ENCODE data around the gene ACTMAP. TPM values are rescaled to one million over a fixed set of nuclear protein-coding genes. Genes with fewer than 3 reads are reported as not detected.
A peak's percentile ranks its signal among the peaks of the same experiment; 100 is the strongest.

The ACTMAP gene
- polyA plus RNA-seq, 4 donors = 12.1 to 27.5 (median 18.0) TPM

- Histone ChIP-seq H3K27ac (ENCODE audit: low read depth in 1 of 3, low read length in 2 of 3) (peak overlapping the region; percentile 98 to 99 (median 99)), H3K4me1 (ENCODE audit: control insufficient read depth in 3 of 3, insufficient read depth in 2 of 3, low read depth in 1 of 3, low read length in 2 of 3) (peaks cover 0 to 46% (median 8%) of the 10 kb centered on the region in 3 donors), H3K27me3 (ENCODE audit: control insufficient read depth in 3 of 3, insufficient read depth in 3 of 3, low read length in 3 of 3) (no peaks in the 10 kb centered on the region), H3K36me3 (ENCODE audit: control insufficient read depth in 3 of 3, insufficient read depth in 2 of 3, low read depth in 1 of 3, low read length in 3 of 3) (peaks cover 0 to 35% (median under 1%) of the 10 kb centered on the region in 3 donors), H3K4me3 (ENCODE audit: low read depth in 1 of 3, low read length in 3 of 3) (peak overlapping the region; percentile 88 to 93 (median 88)), H3K9me3 (ENCODE audit: control insufficient read depth in 2 of 2, insufficient read depth in 1 of 2, low read depth in 1 of 2, low read length in 1 of 2) (no peaks in the 10 kb centered on the region)
- 13 to 40% (median 33%) methylated on average over 20 of the region's 20 CpGs for WGBS, 3 donors
- FAIRE-seq (no peak), DNase-seq (peak; percentile 40 to 64)
These were observed 32.1 kb downstream of the ACTMAP start for GRCh38 chr19:40717880-40718773.

- DNase-seq (peak in 1 of 2 donors; percentile 55), FAIRE-seq (no peak)
- H3K27ac ChIP-seq (ENCODE audit: low read depth in 1 of 3, low read length in 2 of 3) = peak overlapping the region; percentile 98 to 99 (median 99)
- peaks cover 0 to 34% (median 0%) of the 10 kb centered on the region in 3 donors for H3K36me3 ChIP-seq (ENCODE audit: control insufficient read depth in 3 of 3, insufficient read depth in 2 of 3, low read depth in 1 of 3, low read length in 3 of 3)
- peaks cover 0 to 45% (median 7%) of the 10 kb centered on the region in 3 donors for H3K4me1 ChIP-seq (ENCODE audit: control insufficient read depth in 3 of 3, insufficient read depth in 2 of 3, low read depth in 1 of 3, low read length in 2 of 3)
- H3K27me3 ChIP-seq (ENCODE audit: control insufficient read depth in 3 of 3, insufficient read depth in 3 of 3, low read length in 3 of 3) = no peaks in the 10 kb centered on the region
- peak overlapping the region; percentile 88 to 93 (median 88) for H3K4me3 ChIP-seq (ENCODE audit: low read depth in 1 of 3, low read length in 3 of 3)
- H3K9me3 ChIP-seq (ENCODE audit: control insufficient read depth in 2 of 2, insufficient read depth in 1 of 2, low read depth in 1 of 2, low read length in 1 of 2) = no peaks in the 10 kb centered on the region
- WGBS, 3 donors = 1 to 2% (median 2%) methylated on average over 20 of the region's 20 CpGs
These were observed 32.9 kb downstream of the ACTMAP start for GRCh38 chr19:40717325-40717879.

- peaks cover 0 to 33% (median 0%) of the 10 kb centered on the region in 3 donors for H3K36me3 ChIP-seq (ENCODE audit: control insufficient read depth in 3 of 3, insufficient read depth in 2 of 3, low read depth in 1 of 3, low read length in 3 of 3)
- peak within 1 kb of the TSS; percentile 88 to 93 (median 88) for H3K4me3 ChIP-seq (ENCODE audit: low read depth in 1 of 3, low read length in 3 of 3)
- WGBS, 3 donors = 0% methylated on average over 29 to 76 of the region's 76 CpGs
- H3K9me3 ChIP-seq (ENCODE audit: control insufficient read depth in 2 of 2, insufficient read depth in 1 of 2, low read depth in 1 of 2, low read length in 1 of 2) = no peaks in the 10 kb centered on the region
- FAIRE-seq (no peak), DNase-seq (peak; percentile 99 to 100)
- H3K27me3 ChIP-seq (ENCODE audit: control insufficient read depth in 3 of 3, insufficient read depth in 3 of 3, low read length in 3 of 3) = no peaks in the 10 kb centered on the region
- H3K27ac ChIP-seq (ENCODE audit: low read depth in 1 of 3, low read length in 2 of 3) = peak within 1 kb of the TSS; percentile 98 to 99 (median 99)
- peaks cover 0 to 39% (median 2%) of the 10 kb centered on the region in 3 donors for H3K4me1 ChIP-seq (ENCODE audit: control insufficient read depth in 3 of 3, insufficient read depth in 2 of 3, low read depth in 1 of 3, low read length in 2 of 3)
These were observed 33.6 kb downstream of the ACTMAP start, which contains the start of the genes COQ8B and ITPKC for GRCh38 chr19:40716482-40717324. Gene COQ8B, minus strand, starts transcription at chr19:40716886. Its CDS starts 2,254 bp downstream, at chr19:40714632. Gene ITPKC, plus strand, starts transcription at chr19:40717112. Its CDS starts 24 bp downstream, at chr19:40717136.

- H3K36me3 ChIP-seq (ENCODE audit: control insufficient read depth in 3 of 3, insufficient read depth in 2 of 3, low read depth in 1 of 3, low read length in 3 of 3) = peaks cover 0 to 31% (median 0%) of the 10 kb centered on the region in 3 donors
- peak overlapping the region; percentile 92 to 99 (median 99) for H3K27ac ChIP-seq (ENCODE audit: low read depth in 1 of 3, low read length in 2 of 3)
- H3K4me1 ChIP-seq (ENCODE audit: control insufficient read depth in 3 of 3, insufficient read depth in 2 of 3, low read depth in 1 of 3, low read length in 2 of 3) = peaks cover 0 to 36% (median 2%) of the 10 kb centered on the region in 3 donors
- peak overlapping the region; percentile 88 to 93 (median 88) for H3K4me3 ChIP-seq (ENCODE audit: low read depth in 1 of 3, low read length in 3 of 3)
- H3K27me3 ChIP-seq (ENCODE audit: control insufficient read depth in 3 of 3, insufficient read depth in 3 of 3, low read length in 3 of 3) = no peaks in the 10 kb centered on the region
- H3K9me3 ChIP-seq (ENCODE audit: control insufficient read depth in 2 of 2, insufficient read depth in 1 of 2, low read depth in 1 of 2, low read length in 1 of 2) = no peaks in the 10 kb centered on the region
- FAIRE-seq = no peak
- WGBS, 3 donors = 3 to 4% (median 3%) methylated on average over 8 of the region's 8 CpGs
- no peak for DNase-seq
These were observed 34.2 kb downstream of the ACTMAP start for GRCh38 chr19:40716031-40716481.

- Histone ChIP-seq H3K27me3 (ENCODE audit: control insufficient read depth in 3 of 3, insufficient read depth in 3 of 3, low read length in 3 of 3) (no peaks in the 10 kb centered on the region), H3K27ac (ENCODE audit: low read depth in 1 of 3, low read length in 2 of 3) (peak overlapping the region; percentile 92 to 99 (median 99)), H3K4me3 (ENCODE audit: low read depth in 1 of 3, low read length in 3 of 3) (peak overlapping the region; percentile 42 to 59 (median 57)), H3K4me1 (ENCODE audit: control insufficient read depth in 3 of 3, insufficient read depth in 2 of 3, low read depth in 1 of 3, low read length in 2 of 3) (peaks cover 0 to 26% (median 2%) of the 10 kb centered on the region in 3 donors), H3K9me3 (ENCODE audit: control insufficient read depth in 2 of 2, insufficient read depth in 1 of 2, low read depth in 1 of 2, low read length in 1 of 2) (no peaks in the 10 kb centered on the region), H3K36me3 (ENCODE audit: control insufficient read depth in 3 of 3, insufficient read depth in 2 of 3, low read depth in 1 of 3, low read length in 3 of 3) (peaks cover 0 to 34% (median under 1%) of the 10 kb centered on the region in 3 donors)
- FAIRE-seq = no peak
- 3 to 5% (median 3%) methylated on average over 23 to 31 of the region's 31 CpGs for WGBS, 3 donors
- DNase-seq = peak; percentile 95 to 97
These were observed 35.6 kb downstream of the ACTMAP start for GRCh38 chr19:40714441-40715299.

GRCh38 chr19:40713939-40714338 lies 36.3 kb downstream of the ACTMAP start:
- WGBS, 3 donors = 76 to 83% (median 81%) methylated on average over 11 of the region's 11 CpGs
- Histone ChIP-seq H3K36me3 (ENCODE audit: control insufficient read depth in 3 of 3, insufficient read depth in 2 of 3, low read depth in 1 of 3, low read length in 3 of 3) (peaks cover 0 to 34% (median 2%) of the 10 kb centered on the region in 3 donors), H3K4me1 (ENCODE audit: control insufficient read depth in 3 of 3, insufficient read depth in 2 of 3, low read depth in 1 of 3, low read length in 2 of 3) (peaks cover 0 to 20% (median 2%) of the 10 kb centered on the region in 3 donors), H3K4me3 (ENCODE audit: low read depth in 1 of 3, low read length in 3 of 3) (peak overlapping the region in 1 of 3 donors; percentile 57), H3K9me3 (ENCODE audit: control insufficient read depth in 2 of 2, insufficient read depth in 1 of 2, low read depth in 1 of 2, low read length in 1 of 2) (no peaks in the 10 kb centered on the region), H3K27me3 (ENCODE audit: control insufficient read depth in 3 of 3, insufficient read depth in 3 of 3, low read length in 3 of 3) (no peaks in the 10 kb centered on the region), H3K27ac (ENCODE audit: low read depth in 1 of 3, low read length in 2 of 3) (peak overlapping the region in 2 of 3 donors; percentile 99)
- DNase-seq (no peak), FAIRE-seq (no peak)

GRCh38 chr19:40709817-40710216 lies 40.5 kb downstream of the ACTMAP start:
- H3K4me3 ChIP-seq (ENCODE audit: low read depth in 1 of 3, low read length in 3 of 3) = no peak overlapping the region
- FAIRE-seq = no peak
- 92 to 96% (median 93%) methylated on average over 5 of the region's 5 CpGs for WGBS, 3 donors
- no peaks in the 10 kb centered on the region for H3K9me3 ChIP-seq (ENCODE audit: control insufficient read depth in 2 of 2, insufficient read depth in 1 of 2, low read depth in 1 of 2, low read length in 1 of 2)
- DNase-seq = no peak
- peaks cover 0 to 6% (median 2%) of the 10 kb centered on the region in 3 donors for H3K4me1 ChIP-seq (ENCODE audit: control insufficient read depth in 3 of 3, insufficient read depth in 2 of 3, low read depth in 1 of 3, low read length in 2 of 3)
- H3K36me3 ChIP-seq (ENCODE audit: control insufficient read depth in 3 of 3, insufficient read depth in 2 of 3, low read depth in 1 of 3, low read length in 3 of 3) = peaks cover 6 to 66% (median 16%) of the 10 kb centered on the region in 3 donors
- H3K27me3 ChIP-seq (ENCODE audit: control insufficient read depth in 3 of 3, insufficient read depth in 3 of 3, low read length in 3 of 3) = no peaks in the 10 kb centered on the region
- no peak overlapping the region for H3K27ac ChIP-seq (ENCODE audit: low read depth in 1 of 3, low read length in 2 of 3)

Measured in small intestine (tissue), 7 donors.